GM23338 (cell line): ENCODE results near the gene LPAR1. TPM values are rescaled to one million over a fixed set of nuclear protein-coding genes. Genes with fewer than 3 reads are reported as not detected.

Experiments used
- ATAC-seq: fragments of 200-7000 bp; cut with Tn5 transposase; 3 replicates; pipeline ENCODE4 v1.9.1; 2020
- DNase-seq: peaks from one replicate; pipeline ENCODE4 v3.0.0-alpha.2; 2015; ENCODE audit warnings: low spot score
- H2AFZ ChIP-seq: fragments of 200-600 bp; sonication (generic); 2 replicates; pipeline ENCODE4 v1.8.0; 2016; ENCODE audit warnings: antibody characterized with exemption, mild to moderate bottlenecking, moderate library complexity
- H3F3A ChIP-seq: fragments of 200-600 bp; sonication (generic); replicated peaks from 2 replicates; pipeline ENCODE4 v1.8.0; 2017; ENCODE audit warnings: antibody characterized with exemption, mixed run types, low read depth
- H3K27ac ChIP-seq: fragments of 200-600 bp; sonication (generic); 2 replicates; pipeline ENCODE4 v1.6.1; 2016; ENCODE audit warnings: low read depth
- H3K27me3 ChIP-seq: fragments of 200-600 bp; sonication (generic); 2 replicates; pipeline ENCODE4 v1.8.0; 2016; ENCODE audit warnings: mild to moderate bottlenecking, mixed run types, moderate library complexity; ENCODE audit not compliant: insufficient read depth
- H3K36me3 ChIP-seq: fragments of 200-600 bp; sonication (generic); 2 replicates; pipeline ENCODE4 v1.8.0; 2016; ENCODE audit warnings: mild to moderate bottlenecking; ENCODE audit not compliant: insufficient read depth
- H3K4me1 ChIP-seq: fragments of 200-600 bp; sonication (generic); 2 replicates; pipeline ENCODE4 v1.8.0; 2016; ENCODE audit warnings: mild to moderate bottlenecking, moderate library complexity; ENCODE audit not compliant: insufficient read depth
- H3K4me2 ChIP-seq: fragments of 200-600 bp; sonication (generic); 2 replicates; pipeline ENCODE4 v1.7.1; 2017; ENCODE audit warnings: mixed run types
- H3K4me3 ChIP-seq: fragments of 200-600 bp; sonication (generic); 2 replicates; pipeline ENCODE4 v1.6.1; 2016; ENCODE audit warnings: mixed run types
- H3K79me2 ChIP-seq: fragments of 200-600 bp; sonication (generic); replicated peaks from 2 replicates; pipeline ENCODE4 v1.8.0; 2017; ENCODE audit warnings: mild to moderate bottlenecking; ENCODE audit not compliant: insufficient read depth
- H3K9me2 ChIP-seq: fragments of 200-600 bp; sonication (generic); 2 replicates; pipeline ENCODE4 v1.8.0; 2017; ENCODE audit not compliant: insufficient read depth
- H4K20me1 ChIP-seq: fragments of 200-600 bp; sonication (generic); replicated peaks from 2 replicates; pipeline ENCODE4 v1.8.0; 2017; ENCODE audit warnings: mild to moderate bottlenecking; ENCODE audit not compliant: insufficient read depth
- H3K27ac Mint-ChIP-seq: 2 replicates; pipeline ENCODE4 v1.8.0; 2020; ENCODE audit warnings: inconsistent platforms, mild to moderate bottlenecking, moderate library complexity, mixed read lengths
- H3K27me3 Mint-ChIP-seq: 3 replicates; pipeline ENCODE4 v1.8.0; 2022; ENCODE audit warnings: low read depth, mild to moderate bottlenecking, moderate library complexity, mixed read lengths, inconsistent platforms; ENCODE audit not compliant: insufficient read depth, poor library complexity
- H3K36me3 Mint-ChIP-seq: 3 replicates; pipeline ENCODE4 v1.8.0; 2021; ENCODE audit warnings: low read depth, mild to moderate bottlenecking, inconsistent platforms, moderate library complexity, mixed read lengths
- H3K4me1 Mint-ChIP-seq: 3 replicates; pipeline ENCODE4 v1.8.0; 2020; ENCODE audit warnings: mild to moderate bottlenecking, inconsistent platforms, mixed read lengths
- H3K4me3 Mint-ChIP-seq: 3 replicates; pipeline ENCODE4 v1.8.0; 2021; ENCODE audit warnings: moderate library complexity, mild to moderate bottlenecking, inconsistent platforms, mixed read lengths
- H3K9me3 Mint-ChIP-seq: 3 replicates; pipeline ENCODE4 v1.8.0; 2020; ENCODE audit warnings: moderate library complexity, mild to moderate bottlenecking, inconsistent platforms, mixed read lengths
- CREB1 ChIP-seq: fragments of 250-450 bp; sonication (Bioruptor Pico); IDR thresholded peaks from 2 replicates; pipeline ENCODE4 v1.5.0; 2020; ENCODE audit warnings: low read depth, mild to moderate bottlenecking, moderate library complexity
- EZH2 ChIP-seq: fragments of 200-600 bp; sonication (generic); IDR thresholded peaks from one replicate; pipeline ENCODE4 v1.8.0; 2017; ENCODE audit warnings: antibody characterized with exemption, mild to moderate bottlenecking, low read depth; ENCODE audit not compliant: unreplicated experiment
- EZH2phosphoT487 ChIP-seq: fragments of 200-600 bp; sonication (generic); IDR thresholded peaks from one replicate; pipeline ENCODE4 v1.8.1; 2018; ENCODE audit warnings: antibody characterized with exemption; ENCODE audit not compliant: unreplicated experiment
- NANOG ChIP-seq: IDR thresholded peaks from 2 replicates; pipeline ENCODE4 v1.6.1; 2016; ENCODE audit warnings: antibody characterized with exemption, borderline replicate concordance
- POLR2AphosphoS5 ChIP-seq: IDR thresholded peaks from 2 replicates; pipeline ENCODE4 v1.6.1; 2016; ENCODE audit warnings: antibody characterized with exemption, low read depth
- ZNF114 ChIP-seq: fragments of 250-450 bp; sonication (Bioruptor Pico); IDR thresholded peaks from 2 replicates; pipeline ENCODE4 v1.5.0; 2020; ENCODE audit warnings: mild to moderate bottlenecking, moderate library complexity
- ZNF331 ChIP-seq: fragments of 250-450 bp; sonication (Bioruptor Pico); IDR thresholded peaks from 2 replicates; pipeline ENCODE4 v1.5.0; 2020; ENCODE audit warnings: low read depth, mild to moderate bottlenecking, moderate library complexity
- polyA plus RNA-seq: library from polyadenylated mRNA; unstranded; fragments of >200 nt; fragmentation: Nextera tagmentation; extraction: Ambion mirVana; gene quantifications from 2 replicates; pipeline ENCODE4 v1.2.1, GENCODE V29; 2016
- total RNA-seq: library from RNA; depleted of rRNA; stranded (reverse); fragments of >200 nt; shearing (Covaris generic); gene quantifications from 2 replicates; pipeline ENCODE4 v1.2.3, GENCODE V29; 2014
- TF ChIP-seq, protein P1 (sequence below): fragments of 250-450 bp; sonication (Bioruptor Pico); IDR thresholded peaks from 2 replicates; pipeline ENCODE4 v1.5.0; 2020; ENCODE audit warnings: mild to moderate bottlenecking, moderate library complexity
- TF ChIP-seq, protein P2 (sequence below): IDR thresholded peaks from 2 replicates; pipeline ENCODE4 v1.6.1; 2016; ENCODE audit warnings: antibody characterized with exemption

LPAR1 gene
- total and polyA plus RNA-seq, 2 experiments from 2014 or later, result 1.0 to 3.8 TPM

GRCh38 chr9:110980261-110980660, 58.0 kb downstream of the LPAR1 start (continued):
- TF ChIP-seq, protein P1, sequence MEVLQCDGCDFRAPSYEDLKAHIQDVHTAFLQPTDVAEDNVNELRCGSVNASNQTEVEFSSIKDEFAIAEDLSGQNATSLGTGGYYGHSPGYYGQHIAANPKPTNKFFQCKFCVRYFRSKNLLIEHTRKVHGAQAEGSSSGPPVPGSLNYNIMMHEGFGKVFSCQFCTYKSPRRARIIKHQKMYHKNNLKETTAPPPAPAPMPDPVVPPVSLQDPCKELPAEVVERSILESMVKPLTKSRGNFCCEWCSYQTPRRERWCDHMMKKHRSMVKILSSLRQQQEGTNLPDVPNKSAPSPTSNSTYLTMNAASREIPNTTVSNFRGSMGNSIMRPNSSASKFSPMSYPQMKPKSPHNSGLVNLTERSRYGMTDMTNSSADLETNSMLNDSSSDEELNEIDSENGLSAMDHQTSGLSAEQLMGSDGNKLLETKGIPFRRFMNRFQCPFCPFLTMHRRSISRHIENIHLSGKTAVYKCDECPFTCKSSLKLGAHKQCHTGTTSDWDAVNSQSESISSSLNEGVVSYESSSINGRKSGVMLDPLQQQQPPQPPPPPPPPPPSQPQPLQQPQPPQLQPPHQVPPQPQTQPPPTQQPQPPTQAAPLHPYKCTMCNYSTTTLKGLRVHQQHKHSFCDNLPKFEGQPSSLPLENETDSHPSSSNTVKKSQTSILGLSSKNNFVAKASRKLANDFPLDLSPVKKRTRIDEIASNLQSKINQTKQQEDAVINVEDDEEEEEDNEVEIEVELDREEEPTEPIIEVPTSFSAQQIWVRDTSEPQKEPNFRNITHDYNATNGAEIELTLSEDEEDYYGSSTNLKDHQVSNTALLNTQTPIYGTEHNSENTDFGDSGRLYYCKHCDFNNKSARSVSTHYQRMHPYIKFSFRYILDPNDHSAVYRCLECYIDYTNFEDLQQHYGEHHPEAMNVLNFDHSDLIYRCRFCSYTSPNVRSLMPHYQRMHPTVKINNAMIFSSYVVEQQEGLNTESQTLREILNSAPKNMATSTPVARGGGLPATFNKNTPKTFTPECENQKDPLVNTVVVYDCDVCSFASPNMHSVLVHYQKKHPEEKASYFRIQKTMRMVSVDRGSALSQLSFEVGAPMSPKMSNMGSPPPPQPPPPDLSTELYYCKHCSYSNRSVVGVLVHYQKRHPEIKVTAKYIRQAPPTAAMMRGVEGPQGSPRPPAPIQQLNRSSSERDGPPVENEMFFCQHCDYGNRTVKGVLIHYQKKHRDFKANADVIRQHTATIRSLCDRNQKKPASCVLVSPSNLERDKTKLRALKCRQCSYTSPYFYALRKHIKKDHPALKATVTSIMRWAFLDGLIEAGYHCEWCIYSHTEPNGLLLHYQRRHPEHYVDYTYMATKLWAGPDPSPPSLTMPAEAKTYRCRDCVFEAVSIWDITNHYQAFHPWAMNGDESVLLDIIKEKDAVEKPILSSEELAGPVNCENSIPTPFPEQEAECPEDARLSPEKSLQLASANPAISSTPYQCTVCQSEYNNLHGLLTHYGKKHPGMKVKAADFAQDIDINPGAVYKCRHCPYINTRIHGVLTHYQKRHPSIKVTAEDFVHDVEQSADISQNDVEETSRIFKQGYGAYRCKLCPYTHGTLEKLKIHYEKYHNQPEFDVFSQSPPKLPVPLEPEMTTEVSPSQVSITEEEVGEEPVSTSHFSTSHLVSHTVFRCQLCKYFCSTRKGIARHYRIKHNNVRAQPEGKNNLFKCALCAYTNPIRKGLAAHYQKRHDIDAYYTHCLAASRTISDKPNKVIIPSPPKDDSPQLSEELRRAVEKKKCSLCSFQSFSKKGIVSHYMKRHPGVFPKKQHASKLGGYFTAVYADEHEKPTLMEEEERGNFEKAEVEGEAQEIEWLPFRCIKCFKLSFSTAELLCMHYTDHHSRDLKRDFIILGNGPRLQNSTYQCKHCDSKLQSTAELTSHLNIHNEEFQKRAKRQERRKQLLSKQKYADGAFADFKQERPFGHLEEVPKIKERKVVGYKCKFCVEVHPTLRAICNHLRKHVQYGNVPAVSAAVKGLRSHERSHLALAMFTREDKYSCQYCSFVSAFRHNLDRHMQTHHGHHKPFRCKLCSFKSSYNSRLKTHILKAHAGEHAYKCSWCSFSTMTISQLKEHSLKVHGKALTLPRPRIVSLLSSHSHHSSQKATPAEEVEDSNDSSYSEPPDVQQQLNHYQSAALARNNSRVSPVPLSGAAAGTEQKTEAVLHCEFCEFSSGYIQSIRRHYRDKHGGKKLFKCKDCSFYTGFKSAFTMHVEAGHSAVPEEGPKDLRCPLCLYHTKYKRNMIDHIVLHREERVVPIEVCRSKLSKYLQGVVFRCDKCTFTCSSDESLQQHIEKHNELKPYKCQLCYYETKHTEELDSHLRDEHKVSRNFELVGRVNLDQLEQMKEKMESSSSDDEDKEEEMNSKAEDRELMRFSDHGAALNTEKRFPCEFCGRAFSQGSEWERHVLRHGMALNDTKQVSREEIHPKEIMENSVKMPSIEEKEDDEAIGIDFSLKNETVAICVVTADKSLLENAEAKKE (CRISPR knock-in tag), result no peak
- no peak for TF ChIP-seq EZH2

DNA sequence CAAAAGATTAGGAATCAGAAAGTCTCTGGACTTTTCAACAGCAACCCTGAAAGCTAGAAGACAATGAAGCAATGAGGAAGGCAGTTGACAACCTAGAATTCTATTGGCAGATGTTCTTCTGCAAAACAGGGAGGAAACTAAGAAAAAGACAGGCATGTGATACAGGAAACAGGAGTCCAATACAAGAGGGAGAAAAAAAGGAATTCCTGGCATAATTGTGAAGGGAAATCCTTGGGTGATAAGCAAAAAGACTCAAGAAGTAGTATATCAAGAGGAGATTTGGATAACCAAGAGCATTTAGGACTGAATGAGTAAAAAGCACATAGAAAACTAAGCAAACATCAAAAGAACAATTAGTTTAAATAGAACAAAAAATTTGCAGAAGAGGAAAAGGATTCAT, 58.6 kb downstream of the LPAR1 start:
- Mint-ChIP-seq H3K4me1 (peaks cover 13% of the 10 kb centered on the region; the same call in 2 of the 3 replicates), H3K4me3 (no peak overlapping the region), H3K27ac (no peak overlapping the region), H3K27me3 (no peaks in the 10 kb centered on the region), H3K36me3 (no peaks in the 10 kb centered on the region; the same call in 2 of the 3 replicates), H3K9me3 (no peaks in the 10 kb centered on the region; the same call in 2 of the 3 replicates)
- no peak for ATAC-seq
- Histone ChIP-seq H3K27me3 (no peaks in the 10 kb centered on the region), H3F3A (no peaks in the 10 kb centered on the region), H3K4me3 (no peak overlapping the region), H2AFZ (no peak overlapping the region), H3K27ac (no peak overlapping the region), H3K9me2 (no peaks in the 10 kb centered on the region), H4K20me1 (no peaks in the 10 kb centered on the region), H3K4me1 (peaks cover 5% of the 10 kb centered on the region), H3K79me2 (no peaks in the 10 kb centered on the region), H3K36me3 (no peaks in the 10 kb centered on the region), H3K4me2 (no peak overlapping the region)
- no peak for DNase-seq
- TF ChIP-seq EZH2phosphoT487 (no peak), POLR2AphosphoS5 (no peak), NANOG (no peak), EZH2 (no peak), CREB1 (no peak), ZNF331 (no peak), ZNF114 (CRISPR knock-in tag) (no peak)
- TF ChIP-seq, protein P1 (CRISPR knock-in tag), result no peak
- TF ChIP-seq, protein P2, sequence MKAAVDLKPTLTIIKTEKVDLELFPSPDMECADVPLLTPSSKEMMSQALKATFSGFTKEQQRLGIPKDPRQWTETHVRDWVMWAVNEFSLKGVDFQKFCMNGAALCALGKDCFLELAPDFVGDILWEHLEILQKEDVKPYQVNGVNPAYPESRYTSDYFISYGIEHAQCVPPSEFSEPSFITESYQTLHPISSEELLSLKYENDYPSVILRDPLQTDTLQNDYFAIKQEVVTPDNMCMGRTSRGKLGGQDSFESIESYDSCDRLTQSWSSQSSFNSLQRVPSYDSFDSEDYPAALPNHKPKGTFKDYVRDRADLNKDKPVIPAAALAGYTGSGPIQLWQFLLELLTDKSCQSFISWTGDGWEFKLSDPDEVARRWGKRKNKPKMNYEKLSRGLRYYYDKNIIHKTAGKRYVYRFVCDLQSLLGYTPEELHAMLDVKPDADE, result no peak
